Measurements from ENCODE around the gene ZIC5.

ZIC5 gene

GRCh38 chr13:99983499-99984401, 12.2 kb upstream of the ZIC5 start:
- Histone ChIP-seq H3K27me3 (peaks cover 91% of the 10 kb centered on the region), H3K4me3 (ENCODE audit: low read depth, low read length) (no peak overlapping the region), H3K4me1 (no peaks in the 10 kb centered on the region), H3K36me3 (no peaks in the 10 kb centered on the region), H3K9me3 (no peaks in the 10 kb centered on the region; the same call in 1 of the 2 replicates)
- TF ChIP-seq CTCF (IDR thresholded peaks at IDR 0.05; ENCODE audit: low read depth, low read length) = no peak
- DNase-seq = no peak

GRCh38 chr13:99982731-99983498, 11.3 kb upstream of the ZIC5 start:
- DNase-seq = no peak
- Histone ChIP-seq H3K27me3 (peaks cover 91% of the 10 kb centered on the region), H3K4me3 (ENCODE audit: low read depth, low read length) (no peak overlapping the region), H3K9me3 (no peaks in the 10 kb centered on the region; the same call in 1 of the 2 replicates), H3K36me3 (no peaks in the 10 kb centered on the region), H3K4me1 (no peaks in the 10 kb centered on the region)
- TF ChIP-seq CTCF (IDR thresholded peaks at IDR 0.05; ENCODE audit: low read depth, low read length) = no peak

GRCh38 chr13:99982036-99982730, 10.6 kb upstream of the ZIC5 start:
- Histone ChIP-seq H3K4me1 (no peaks in the 10 kb centered on the region), H3K36me3 (no peaks in the 10 kb centered on the region), H3K27me3 (peaks cover 91% of the 10 kb centered on the region), H3K4me3 (ENCODE audit: low read depth, low read length) (no peak overlapping the region), H3K9me3 (no peaks in the 10 kb centered on the region; the same call in 1 of the 2 replicates)
- DNase-seq = no peak
- TF ChIP-seq CTCF (IDR thresholded peaks at IDR 0.05; ENCODE audit: low read depth, low read length) = no peak

- H3K4me1 ChIP-seq = no peaks in the 10 kb centered on the region
- peaks cover 91% of the 10 kb centered on the region for H3K27me3 ChIP-seq
- no peak for DNase-seq
- peak within 1 kb of the TSS; percentile 56 for H3K4me3 ChIP-seq (ENCODE audit: low read depth, low read length)
- H3K9me3 ChIP-seq = no peaks in the 10 kb centered on the region; the same call in 1 of the 2 replicates
- no peaks in the 10 kb centered on the region for H3K36me3 ChIP-seq
- TF ChIP-seq CTCF (IDR thresholded peaks at IDR 0.05; ENCODE audit: low read depth, low read length) = no peak
Observed at GRCh38 chr13:99981735-99982035, 10.1 kb upstream of the ZIC5 start, which contains the start of gene ZIC2. Gene ZIC2, plus strand, starts transcription at chr13:99981784. Its CDS starts 281 bp downstream, at chr13:99982065.

GRCh38 chr13:99980824-99981734, 9.5 kb upstream of the ZIC5 start:
- TF ChIP-seq CTCF (IDR thresholded peaks at IDR 0.05; ENCODE audit: low read depth, low read length) = no peak
- Histone ChIP-seq H3K27me3 (peaks cover 91% of the 10 kb centered on the region), H3K9me3 (no peaks in the 10 kb centered on the region; the same call in 1 of the 2 replicates), H3K4me3 (ENCODE audit: low read depth, low read length) (peak overlapping the region; percentile 56), H3K4me1 (no peaks in the 10 kb centered on the region), H3K36me3 (no peaks in the 10 kb centered on the region)
- peak; percentile 52 for DNase-seq
